Small intestine (tissue), 7 donors: ENCODE data around the gene PPP1R9B. TPM values are rescaled to one million over a fixed set of nuclear protein-coding genes. Genes with fewer than 3 reads are reported as not detected.

Experiments used
- DNase-seq, 2 donors: peaks; one replicate each; pipeline versions ENCODE4 v3.0.0 to v3.0.0-alpha.2; 2013
- FAIRE-seq: peaks from 2 replicates; lab custom pipeline; 2012; peaks lifted over from hg19 to GRCh38; lab: Jason Lieb, UNC
- H3K27ac ChIP-seq, 3 donors: one replicate each; pipeline ENCODE4 v1.5.1; 2013; ENCODE audit warnings: low read length in 2 of 3, mild to moderate bottlenecking in 2 of 3, control low read depth in 1 of 3, inconsistent platforms in 1 of 3, low read depth in 1 of 3, moderate library complexity in 1 of 3
- H3K27me3 ChIP-seq, 3 donors: one replicate each; pipeline ENCODE4 v1.6.1; 2013; ENCODE audit warnings: low read length in 3 of 3, inconsistent platforms in 1 of 3; ENCODE audit not compliant: control insufficient read depth in 3 of 3, insufficient read depth in 3 of 3
- H3K36me3 ChIP-seq, 3 donors: one replicate each; pipeline ENCODE4 v1.6.1; 2013; ENCODE audit warnings: low read length in 3 of 3, inconsistent platforms in 1 of 3, low read depth in 1 of 3, mild to moderate bottlenecking in 1 of 3, moderate library complexity in 1 of 3; ENCODE audit not compliant: control insufficient read depth in 3 of 3, insufficient read depth in 2 of 3
- H3K4me1 ChIP-seq, 3 donors: one replicate each; pipeline ENCODE4 v1.6.1; 2013; ENCODE audit warnings: low read length in 2 of 3, inconsistent platforms in 1 of 3, low read depth in 1 of 3, mild to moderate bottlenecking in 1 of 3, moderate library complexity in 1 of 3; ENCODE audit not compliant: control insufficient read depth in 3 of 3, insufficient read depth in 2 of 3
- H3K4me3 ChIP-seq, 3 donors: one replicate each; pipeline ENCODE4 v1.5.1; 2013; ENCODE audit warnings: low read length in 3 of 3, control low read depth in 1 of 3, inconsistent platforms in 1 of 3, low read depth in 1 of 3, mild to moderate bottlenecking in 1 of 3, moderate library complexity in 1 of 3
- H3K9me3 ChIP-seq, 2 donors: one replicate each; pipeline ENCODE4 v1.6.1; 2013; ENCODE audit warnings: low read depth in 1 of 2, low read length in 1 of 2; ENCODE audit not compliant: control insufficient read depth in 2 of 2, insufficient read depth in 1 of 2
- WGBS, 3 donors: extraction: QIAGEN DNeasy Blood & Tissue Kit; methylation state at CpG; one replicate each; pipeline ENCODE4 v1.1.7; 2013; 5-methylcytosine and 5-hydroxymethylcytosine counted together
- polyA plus RNA-seq, 4 donors: library from polyadenylated mRNA; stranded (reverse) in 3 of 4; unstranded in 1 of 4; fragments of 200-250 nt in 3 of 4; fragments of 120-200 nt in 1 of 4; gene quantifications; one replicate each; pipeline versions ENCODE4 v1.2.1 to v1.2.3, GENCODE V29; 2013
- donor health status: healthy with polysubstance abuse.
- donor health status: control.
- donor health status: control.
- donor health status: Bipolar disorder and iron deficiency.
- donor health status: healthy.

PPP1R9B gene
- polyA plus RNA-seq, 4 donors: 14.1 to 31.8 (median 21.6) TPM

GRCh38 chr17:50127697-50128361, 22.6 kb downstream of the PPP1R9B start:
- DNase-seq (no peak), FAIRE-seq (no peak)
- Histone ChIP-seq H3K4me3 (no peak overlapping the region), H3K9me3 (no peaks in the 10 kb centered on the region), H3K27ac (no peak overlapping the region), H3K36me3 (peaks cover 0 to 4% (median 0%) of the 10 kb centered on the region in 3 donors), H3K27me3 (peaks cover 0 to 10% (median 0%) of the 10 kb centered on the region in 3 donors), H3K4me1 (peaks cover 5 to 25% (median 12%) of the 10 kb centered on the region in 3 donors)
- WGBS, 3 donors: 52 to 68% (median 56%) methylated on average over 6 of the region's 6 CpGs

GRCh38 chr17:50125420-50125997, 25.0 kb downstream of the PPP1R9B start:
- FAIRE-seq (no peak), DNase-seq (no peak)
- Histone ChIP-seq H3K4me1 (peaks cover 5 to 20% (median 12%) of the 10 kb centered on the region in 3 donors), H3K4me3 (no peak overlapping the region), H3K27me3 (peaks cover 0 to 4% (median 0%) of the 10 kb centered on the region in 3 donors), H3K27ac (no peak overlapping the region), H3K9me3 (no peaks in the 10 kb centered on the region), H3K36me3 (peaks cover 0 to 7% (median 0%) of the 10 kb centered on the region in 3 donors)
- 94 to 95% (median 95%) methylated on average over 4 of the region's 4 CpGs for WGBS, 3 donors

- Histone ChIP-seq H3K9me3 (no peaks in the 10 kb centered on the region), H3K27ac (peak overlapping the region in 2 of 3 donors; percentile 8 to 29), H3K27me3 (no peaks in the 10 kb centered on the region), H3K4me3 (no peak overlapping the region), H3K4me1 (peaks cover 5 to 10% (median 7%) of the 10 kb centered on the region in 3 donors), H3K36me3 (peaks cover 0 to 7% (median 0%) of the 10 kb centered on the region in 3 donors)
- FAIRE-seq (no peak), DNase-seq (peak in 1 of 2 donors; percentile 35)
- 30 to 51% (median 45%) methylated on average over 11 to 12 of the region's 12 CpGs for WGBS, 3 donors
Measured at GRCh38 chr17:50123649-50124349, 26.7 kb downstream of the PPP1R9B start.

- Histone ChIP-seq H3K9me3 (no peaks in the 10 kb centered on the region), H3K36me3 (peaks cover 0 to 7% (median 0%) of the 10 kb centered on the region in 3 donors), H3K4me3 (no peak overlapping the region), H3K4me1 (peaks cover 0 to 6% (median 2%) of the 10 kb centered on the region in 3 donors), H3K27ac (no peak overlapping the region), H3K27me3 (peaks cover 0 to 4% (median 0%) of the 10 kb centered on the region in 3 donors)
- WGBS, 3 donors: 88 to 92% (median 89%) methylated on average over 3 of the region's 3 CpGs
- DNase-seq (no peak), FAIRE-seq (no peak)
Measured at GRCh38 chr17:50122945-50123344, 27.5 kb downstream of the PPP1R9B start.

GRCh38 chr17:50120475-50121253, 29.8 kb downstream of the PPP1R9B start:
- FAIRE-seq: no peak
- Histone ChIP-seq H3K36me3 (peaks cover 0 to 7% (median 0%) of the 10 kb centered on the region in 3 donors), H3K27ac (no peak overlapping the region), H3K4me1 (peaks cover 0 to 13% (median 2%) of the 10 kb centered on the region in 3 donors), H3K9me3 (no peaks in the 10 kb centered on the region), H3K27me3 (peaks cover 0 to 6% (median 2%) of the 10 kb centered on the region in 3 donors), H3K4me3 (no peak overlapping the region)
- WGBS, 3 donors: 77 to 86% (median 81%) methylated on average over 7 of the region's 7 CpGs
- DNase-seq: no peak

- no peak overlapping the region for H3K4me3 ChIP-seq
- FAIRE-seq (no peak), DNase-seq (no peak)
- peaks cover 0 to 6% (median 2%) of the 10 kb centered on the region in 3 donors for H3K27me3 ChIP-seq
- peaks cover 0 to 11% (median 0%) of the 10 kb centered on the region in 3 donors for H3K36me3 ChIP-seq
- H3K9me3 ChIP-seq: no peaks in the 10 kb centered on the region
- no peak overlapping the region for H3K27ac ChIP-seq
- peaks cover 0 to 20% (median 2%) of the 10 kb centered on the region in 3 donors for H3K4me1 ChIP-seq
- WGBS, 3 donors: 84 to 88% (median 85%) methylated on average over 4 of the region's 4 CpGs
Measured at GRCh38 chr17:50118828-50119218, 31.7 kb downstream of the PPP1R9B start.

- Histone ChIP-seq H3K9me3 (no peaks in the 10 kb centered on the region), H3K27me3 (peaks cover 0 to 6% (median 2%) of the 10 kb centered on the region in 3 donors), H3K4me3 (no peak overlapping the region), H3K36me3 (peaks cover 0 to 7% (median 0%) of the 10 kb centered on the region in 3 donors), H3K27ac (no peak overlapping the region), H3K4me1 (peaks cover 0 to 21% (median 0%) of the 10 kb centered on the region in 3 donors)
- DNase-seq: no peak
- 77 to 87% (median 84%) methylated on average over 23 of the region's 23 CpGs for WGBS, 3 donors
- FAIRE-seq: no peak
Measured at GRCh38 chr17:50118076-50118827, 32.2 kb downstream of the PPP1R9B start.
